Colonic mucosa (tissue), 4 donors: ENCODE results near the gene POLDIP3. TPM values are rescaled to one million over a fixed set of nuclear protein-coding genes. Genes with fewer than 3 reads are reported as not detected.

ENCODE experiments used
- DNase-seq: peaks from one replicate; pipeline ENCODE4 v3.0.0-alpha.2; 2020
- H3K27ac ChIP-seq: fragments of 200-600 bp; one replicate; pipeline ENCODE4 v1.8.0; 2021
- H3K27me3 ChIP-seq: fragments of 200-600 bp; one replicate; pipeline ENCODE4 v1.8.0; 2021
- H3K36me3 ChIP-seq: fragments of 200-600 bp; one replicate; pipeline ENCODE4 v1.8.0; 2021
- H3K4me1 ChIP-seq: fragments of 200-600 bp; one replicate; pipeline ENCODE4 v1.8.0; 2021; ENCODE audit warnings: mild to moderate bottlenecking
- H3K4me3 ChIP-seq: fragments of 200-600 bp; one replicate; pipeline ENCODE4 v1.8.0; 2021
- H3K9ac ChIP-seq, 2 donors: one replicate each; pipeline ENCODE4 v1.7.0; 2013; ENCODE audit warnings: control low read depth in 2 of 2, low read depth in 2 of 2, low read length in 2 of 2
- H3K9me3 ChIP-seq: fragments of 200-600 bp; one replicate; pipeline ENCODE4 v1.8.0; 2021
- intact Hi-C: fragments of 100-400 bp; cut with DNase I; formaldehyde crosslinking; loops from one replicate; pipeline ENCODE4 v1.14.1; 2022
- total RNA-seq, 2 donors: library from RNA; stranded (reverse); fragmentation: NEBNext Ultra II Directional in 1 of 2; extraction: Animal tissue kit (Norgen Biotek cat#: 25700) in 1 of 2; gene quantifications; one replicate each; pipeline ENCODE4 v1.2.1, GENCODE V29; 2021
- TF ChIP-seq, protein P1 (sequence below): fragments of 200-600 bp; IDR thresholded peaks from one replicate; pipeline ENCODE4 v1.8.0; 2022; ENCODE audit warnings: antibody characterized with exemption, mild to moderate bottlenecking
- donor health status: healthy.
- donor health status: DM: no; HTN: no; CAD: no.
- donor health status: DM: no; HTN: no; CAD: no.

The POLDIP3 gene
- total RNA-seq, 2 donors from 2014 or later, result 55.0 to 68.2 TPM

- H3K9me3 ChIP-seq, result no peaks in the 10 kb centered on the region
- H3K27me3 ChIP-seq, result no peaks in the 10 kb centered on the region
- H3K27ac ChIP-seq, result no peak overlapping the region
- intact Hi-C loops, result no loop called here
- no peak overlapping the region for H3K9ac ChIP-seq
- H3K4me1 ChIP-seq, result no peaks in the 10 kb centered on the region
- H3K36me3 ChIP-seq, result peaks cover 6% of the 10 kb centered on the region
- DNase-seq, result no peak
- TF ChIP-seq, protein P1, sequence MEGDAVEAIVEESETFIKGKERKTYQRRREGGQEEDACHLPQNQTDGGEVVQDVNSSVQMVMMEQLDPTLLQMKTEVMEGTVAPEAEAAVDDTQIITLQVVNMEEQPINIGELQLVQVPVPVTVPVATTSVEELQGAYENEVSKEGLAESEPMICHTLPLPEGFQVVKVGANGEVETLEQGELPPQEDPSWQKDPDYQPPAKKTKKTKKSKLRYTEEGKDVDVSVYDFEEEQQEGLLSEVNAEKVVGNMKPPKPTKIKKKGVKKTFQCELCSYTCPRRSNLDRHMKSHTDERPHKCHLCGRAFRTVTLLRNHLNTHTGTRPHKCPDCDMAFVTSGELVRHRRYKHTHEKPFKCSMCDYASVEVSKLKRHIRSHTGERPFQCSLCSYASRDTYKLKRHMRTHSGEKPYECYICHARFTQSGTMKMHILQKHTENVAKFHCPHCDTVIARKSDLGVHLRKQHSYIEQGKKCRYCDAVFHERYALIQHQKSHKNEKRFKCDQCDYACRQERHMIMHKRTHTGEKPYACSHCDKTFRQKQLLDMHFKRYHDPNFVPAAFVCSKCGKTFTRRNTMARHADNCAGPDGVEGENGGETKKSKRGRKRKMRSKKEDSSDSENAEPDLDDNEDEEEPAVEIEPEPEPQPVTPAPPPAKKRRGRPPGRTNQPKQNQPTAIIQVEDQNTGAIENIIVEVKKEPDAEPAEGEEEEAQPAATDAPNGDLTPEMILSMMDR, result no peak
- H3K4me3 ChIP-seq, result no peak overlapping the region
These were observed 21.8 kb upstream of the POLDIP3 start for GRCh38 chr22:42636506-42636905.

GRCh38 chr22:42635531-42635930 is 20.8 kb upstream of the POLDIP3 start:
- no peak overlapping the region for H3K9ac ChIP-seq
- no peak overlapping the region for H3K4me3 ChIP-seq
- H3K36me3 ChIP-seq, result peaks cover 9% of the 10 kb centered on the region
- intact Hi-C loops, result no loop called here
- TF ChIP-seq, protein P1, result no peak
- H3K4me1 ChIP-seq, result no peaks in the 10 kb centered on the region
- H3K9me3 ChIP-seq, result no peaks in the 10 kb centered on the region
- peak; percentile 34 for DNase-seq
- H3K27me3 ChIP-seq, result no peaks in the 10 kb centered on the region
- H3K27ac ChIP-seq, result peak overlapping the region; percentile 60

- no peak overlapping the region for H3K9ac ChIP-seq
- H3K9me3 ChIP-seq, result no peaks in the 10 kb centered on the region
- TF ChIP-seq, protein P1, result no peak
- no peak overlapping the region for H3K27ac ChIP-seq
- H3K27me3 ChIP-seq, result no peaks in the 10 kb centered on the region
- H3K4me3 ChIP-seq, result no peak overlapping the region
- H3K4me1 ChIP-seq, result no peaks in the 10 kb centered on the region
- DNase-seq, result no peak
- intact Hi-C loops, result no loop called here
- H3K36me3 ChIP-seq, result peaks cover 9% of the 10 kb centered on the region
These were observed 18.3 kb upstream of the POLDIP3 start for GRCh38 chr22:42633013-42633412.

DNA sequence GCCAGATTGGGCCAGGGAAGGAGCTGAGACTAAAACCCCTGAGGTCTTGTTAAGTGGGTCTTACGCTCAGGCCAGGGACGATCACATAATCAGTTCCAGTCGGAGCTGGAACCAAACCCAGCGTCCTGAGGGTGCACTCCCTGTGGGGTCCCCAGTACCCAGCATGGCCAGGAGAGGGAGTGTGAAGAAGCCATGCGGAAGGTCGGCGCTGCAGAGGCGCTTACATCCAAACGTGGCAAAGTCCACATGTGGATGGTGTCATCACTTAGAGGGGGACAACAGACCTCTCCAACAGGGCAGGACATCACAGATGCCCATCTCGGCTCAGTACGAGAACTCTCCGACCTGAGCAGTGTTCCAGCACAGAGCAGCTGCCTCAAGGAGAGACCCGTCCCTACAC is 17.4 kb upstream of the POLDIP3 start:
- H3K27me3 ChIP-seq, result no peaks in the 10 kb centered on the region
- intact Hi-C loops, result no loop called here
- TF ChIP-seq, protein P1, result no peak
- no peak overlapping the region for H3K4me3 ChIP-seq
- DNase-seq, result no peak
- H3K4me1 ChIP-seq, result no peaks in the 10 kb centered on the region
- no peak overlapping the region for H3K9ac ChIP-seq
- no peak overlapping the region for H3K27ac ChIP-seq
- H3K36me3 ChIP-seq, result peaks cover 9% of the 10 kb centered on the region
- no peaks in the 10 kb centered on the region for H3K9me3 ChIP-seq

DNA sequence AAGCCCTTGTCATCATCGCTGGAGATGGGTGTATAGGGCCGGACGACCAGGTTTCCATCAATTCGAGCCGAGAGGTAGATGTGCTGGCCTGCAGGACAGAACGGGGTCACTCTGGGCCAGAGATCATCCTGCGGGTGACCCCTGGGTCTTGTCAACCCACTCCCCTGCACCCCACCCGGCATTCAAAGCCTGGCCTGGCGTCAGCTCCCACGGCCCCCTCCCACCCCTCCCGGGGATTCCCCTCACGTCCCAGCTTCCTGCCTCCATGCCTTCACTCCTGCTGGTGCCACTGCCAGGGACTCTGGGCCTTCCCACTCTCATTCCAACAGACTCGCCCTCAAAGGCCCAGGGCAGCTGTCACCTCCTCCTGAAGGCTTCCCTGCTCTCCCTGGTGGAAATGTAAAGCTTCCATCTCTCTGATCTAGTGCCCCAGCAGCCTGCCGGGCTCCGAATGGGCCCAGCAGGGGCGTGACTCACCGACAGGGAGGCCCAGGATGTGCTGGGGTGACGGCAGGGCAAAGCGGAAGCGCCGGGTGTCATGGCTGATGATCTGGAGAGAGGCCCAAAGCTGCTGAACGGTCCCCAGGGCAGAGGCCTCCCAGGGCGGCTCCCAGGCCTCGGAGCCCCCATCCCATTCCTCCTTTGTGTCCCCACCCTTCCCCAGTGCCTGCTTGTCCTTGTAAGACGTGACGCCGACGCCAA is 16.4 kb upstream of the POLDIP3 start:
- Histone ChIP-seq H3K9me3 (no peaks in the 10 kb centered on the region), H3K36me3 (peaks cover 9% of the 10 kb centered on the region), H3K4me1 (no peaks in the 10 kb centered on the region), H3K27ac (no peak overlapping the region), H3K27me3 (no peaks in the 10 kb centered on the region), H3K9ac (no peak overlapping the region), H3K4me3 (no peak overlapping the region)
- TF ChIP-seq, protein P1, result no peak
- intact Hi-C loops, result no loop called here
- DNase-seq, result no peak
